Stimulated activated naive CD4-positive, alpha-beta T cell (primary cell): Measurements from ENCODE around the gene ACADVL.
"Not testable (repeated sequence)": the region's sequence is repeated elsewhere in the genome, so short reads cannot be mapped to it uniquely, and the experiment has no call there.

Source experiments
- DNase-seq, 6 experiments: peaks; one replicate each; lab custom pipeline; 2025; lab: John Stamatoyannopoulos, UW

ACADVL gene

DNA sequence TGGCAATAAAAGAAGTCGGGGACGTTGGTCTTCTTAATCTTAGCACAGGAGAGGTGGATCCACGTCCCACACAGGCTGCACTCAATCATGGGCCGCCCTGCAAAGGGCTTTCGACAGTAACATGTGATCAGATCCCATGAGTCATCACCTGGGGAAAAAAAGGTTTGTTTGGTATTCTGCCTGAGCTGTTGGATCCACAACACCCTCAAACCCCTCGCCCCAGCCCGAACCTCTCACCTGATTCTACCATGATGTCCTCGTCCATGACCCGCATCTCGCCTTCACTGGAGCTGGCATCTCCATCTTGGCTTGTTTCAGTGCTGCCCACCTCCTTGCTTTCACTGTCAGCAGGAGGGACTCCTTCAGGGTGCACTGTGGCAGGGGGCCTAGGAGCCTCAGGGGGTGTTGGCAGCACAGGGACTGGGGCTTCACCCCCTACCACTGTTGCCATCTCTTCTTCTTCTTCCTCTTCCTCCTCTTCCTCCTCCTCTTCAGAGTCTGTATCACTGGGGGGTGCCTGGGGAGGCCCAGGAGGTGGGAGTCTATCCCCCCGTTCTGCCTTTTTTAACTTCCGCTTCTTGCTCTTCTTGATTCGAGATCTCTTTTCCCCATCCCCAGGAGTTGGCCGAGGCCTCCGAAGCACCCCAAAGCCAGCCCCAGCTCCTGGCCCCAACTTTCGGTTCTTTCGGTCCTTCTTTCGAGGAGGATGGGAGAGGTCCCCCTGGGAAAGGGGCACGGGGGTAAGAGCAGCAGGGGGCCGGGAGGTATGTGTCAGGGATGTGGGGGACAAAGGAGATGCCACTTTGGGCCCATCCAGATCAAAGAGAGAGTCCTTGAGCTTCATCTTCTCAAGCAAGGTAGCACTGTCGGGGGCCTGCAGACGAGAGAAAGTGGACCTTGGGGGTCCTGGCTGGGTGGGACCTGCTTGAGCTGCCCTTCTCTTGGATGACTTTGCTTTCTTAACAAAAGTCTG lies 16.2 kb downstream of the ACADVL start:
- no peak for DNase-seq

DNA sequence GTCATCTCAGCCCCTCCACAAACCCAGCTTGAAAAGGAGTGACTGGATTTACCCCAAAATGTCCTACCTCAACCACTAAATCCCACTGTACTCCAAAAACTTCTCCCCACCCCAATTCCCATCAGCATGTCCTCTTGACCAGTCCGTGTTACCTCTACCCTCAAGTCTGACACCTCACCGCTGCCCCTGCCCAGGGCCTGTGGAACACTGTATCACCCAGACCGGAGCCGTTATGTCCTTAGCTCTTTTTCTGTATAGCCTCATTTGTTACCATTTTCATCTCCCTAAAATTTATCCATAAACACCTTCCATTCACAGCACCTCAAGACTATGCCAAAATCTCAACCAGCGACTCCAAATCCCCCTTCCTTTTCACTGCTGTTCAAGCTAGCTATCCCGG lies 17.1 kb downstream of the ACADVL start:
- DNase-seq: no peak

DNA sequence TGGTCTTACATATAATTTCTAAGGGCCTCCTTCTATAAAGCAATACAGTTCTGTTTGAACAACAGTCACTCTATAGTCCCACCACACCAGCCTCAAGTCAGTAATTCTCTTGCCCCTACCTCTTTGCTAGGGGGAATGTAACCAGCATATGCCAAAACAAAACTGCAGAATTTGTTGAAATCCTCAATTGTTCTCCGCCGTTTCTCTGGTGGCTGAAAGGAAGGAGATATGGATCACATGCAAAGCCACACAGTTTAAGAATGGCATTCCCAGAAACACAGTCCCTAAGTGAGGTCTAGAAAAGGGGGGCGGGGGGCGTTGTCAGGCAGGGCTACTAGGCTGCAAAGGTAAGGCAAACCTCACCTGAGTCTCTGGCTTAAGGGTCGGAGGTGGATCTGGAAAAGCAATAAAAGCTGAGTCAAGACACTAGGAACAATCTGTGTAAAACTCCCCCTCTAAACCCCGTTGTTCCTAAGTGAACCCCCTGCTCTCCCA lies 17.6 kb downstream of the ACADVL start:
- DNase-seq: no peak

DNA sequence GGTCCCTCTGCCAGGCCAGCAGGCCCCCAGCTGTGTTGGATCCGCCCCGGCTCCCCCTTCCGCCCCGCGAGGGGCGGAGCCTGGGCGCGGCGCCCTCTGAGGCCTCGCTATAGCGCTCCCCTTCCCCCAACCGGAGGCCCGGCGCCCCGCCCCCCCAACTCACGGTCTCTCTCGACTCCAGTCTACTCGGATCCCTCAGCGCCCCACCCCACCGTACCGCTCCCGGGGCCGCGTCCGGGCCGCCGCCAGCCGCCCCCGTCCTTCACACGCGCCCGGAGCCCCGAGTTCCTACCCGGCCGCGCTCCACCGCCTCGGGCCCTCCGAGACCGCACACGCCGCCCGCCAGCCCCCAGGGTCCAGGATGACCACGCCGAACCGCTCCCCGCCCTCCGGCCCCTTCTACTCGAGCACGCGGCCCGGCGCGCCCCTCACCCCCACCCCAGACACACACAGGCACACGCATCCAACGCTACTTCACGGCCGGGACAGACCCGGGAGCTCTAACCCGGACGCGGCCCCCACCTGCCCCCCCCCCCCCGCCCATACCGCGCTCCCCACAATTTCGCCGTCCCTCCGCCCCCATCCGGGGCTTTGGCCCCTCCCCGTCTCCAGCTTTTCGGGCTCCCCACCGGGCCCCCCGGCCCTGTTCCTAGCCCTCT lies 18.2 kb downstream of the ACADVL start:
- peak; percentile 58 to 82 (median 68) for DNase-seq

DNA sequence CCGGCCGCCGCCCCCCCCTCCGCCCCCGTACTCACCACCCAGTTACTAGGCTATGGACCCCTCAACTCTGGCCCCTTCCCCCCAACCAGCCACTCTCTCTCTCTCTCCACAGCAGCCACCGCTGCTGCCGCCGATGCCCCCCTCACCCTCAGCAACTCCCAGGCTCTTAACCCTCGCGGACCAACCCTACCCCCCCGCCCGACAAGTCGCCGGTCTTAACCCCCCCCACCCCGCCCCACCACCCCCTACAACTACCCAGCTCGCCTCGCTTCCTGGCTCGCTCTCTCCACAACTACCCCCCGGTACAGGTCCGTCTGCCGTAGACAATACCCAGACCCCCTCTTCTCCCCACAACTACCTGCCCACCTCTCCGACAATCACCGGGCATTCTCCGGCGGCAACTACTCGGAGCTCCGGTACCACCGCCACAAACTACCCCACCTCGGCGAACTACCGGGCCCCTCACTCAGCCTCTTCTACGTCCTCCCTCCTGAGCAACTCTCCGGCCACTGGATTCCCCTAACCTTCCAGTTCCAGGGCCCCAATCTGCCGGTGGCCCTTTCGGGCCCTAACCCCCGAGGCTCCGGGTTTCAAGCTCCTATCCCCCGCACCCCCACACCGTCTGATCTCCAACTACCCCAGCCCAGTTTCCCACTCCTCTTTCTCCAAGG lies 18.8 kb downstream of the ACADVL start:
- DNase-seq: peak; percentile 24 to 67 (median 50)

DNA sequence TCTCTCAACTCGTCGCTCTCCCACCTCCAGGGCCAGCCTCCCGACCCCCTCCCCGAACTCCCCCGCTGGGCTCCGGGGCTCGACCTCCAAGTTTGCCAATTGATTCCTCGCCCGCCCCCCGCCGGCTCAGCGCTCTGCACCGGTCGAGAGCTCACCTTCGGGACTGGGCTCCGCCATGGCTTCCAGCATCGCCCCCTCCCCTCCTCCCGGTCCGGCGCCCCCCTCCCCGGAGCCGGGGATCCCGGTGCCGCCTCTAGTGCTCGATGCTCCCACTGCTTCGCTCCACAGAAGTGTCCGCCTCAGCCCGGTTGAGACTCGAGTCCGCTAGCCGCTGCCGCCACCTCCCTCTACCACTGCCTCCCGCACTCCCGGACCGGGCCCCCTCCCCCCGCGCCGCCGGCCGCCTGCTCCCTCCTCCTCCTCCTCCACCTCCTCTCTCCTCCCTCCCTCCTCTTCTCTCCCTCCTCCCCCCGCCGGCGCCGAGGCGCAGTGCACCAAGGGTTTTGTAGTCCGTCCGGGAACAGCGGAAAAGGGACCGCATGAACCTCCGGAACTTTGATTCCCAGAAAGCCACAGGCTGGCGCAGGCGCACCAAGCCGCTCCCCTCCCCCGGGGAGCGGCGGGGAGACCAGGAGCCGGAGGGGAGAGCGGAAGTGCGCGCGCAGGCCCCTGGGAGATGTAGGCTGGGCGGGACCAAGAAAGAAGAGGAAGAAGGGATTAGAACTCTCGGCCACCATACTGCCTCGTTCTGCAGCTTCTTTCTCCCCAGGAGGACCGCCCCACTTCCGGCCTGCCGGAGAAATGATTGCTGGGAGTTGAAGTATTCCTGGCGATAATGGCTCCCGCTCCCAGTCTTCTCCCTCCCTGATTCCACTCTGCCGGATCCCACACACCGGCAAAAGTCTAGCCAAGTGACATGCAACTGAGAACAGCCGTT lies 19.6 kb downstream of the ACADVL start, which contains the start of gene PHF23:
Gene PHF23 (minus strand): TSS at position 367 of the 937 bp plus-strand sequence. CDS start 178 bp downstream, at position 189.
- peak; percentile 92 to 98 (median 96) for DNase-seq

DNA sequence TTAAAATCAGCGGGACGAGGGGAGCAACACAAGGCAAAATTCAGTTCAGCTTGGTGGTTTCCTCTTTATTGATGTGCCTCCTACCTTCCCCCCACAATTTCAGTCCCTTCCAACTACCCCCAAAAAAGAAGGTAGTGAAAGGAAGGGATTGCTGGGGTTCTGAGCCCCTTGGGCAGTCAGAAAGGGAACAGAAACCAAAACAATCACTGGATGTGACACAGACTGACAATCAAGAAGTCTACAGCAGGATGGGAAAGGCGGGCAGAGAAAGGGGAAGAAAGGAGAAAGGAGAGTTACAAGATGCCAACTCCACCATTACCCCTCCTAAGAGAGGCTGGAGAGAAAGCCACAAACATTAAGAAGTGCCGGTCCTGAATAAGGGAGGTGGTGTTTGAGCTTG lies 20.6 kb downstream of the ACADVL start:
- DNase-seq: no peak

DNA sequence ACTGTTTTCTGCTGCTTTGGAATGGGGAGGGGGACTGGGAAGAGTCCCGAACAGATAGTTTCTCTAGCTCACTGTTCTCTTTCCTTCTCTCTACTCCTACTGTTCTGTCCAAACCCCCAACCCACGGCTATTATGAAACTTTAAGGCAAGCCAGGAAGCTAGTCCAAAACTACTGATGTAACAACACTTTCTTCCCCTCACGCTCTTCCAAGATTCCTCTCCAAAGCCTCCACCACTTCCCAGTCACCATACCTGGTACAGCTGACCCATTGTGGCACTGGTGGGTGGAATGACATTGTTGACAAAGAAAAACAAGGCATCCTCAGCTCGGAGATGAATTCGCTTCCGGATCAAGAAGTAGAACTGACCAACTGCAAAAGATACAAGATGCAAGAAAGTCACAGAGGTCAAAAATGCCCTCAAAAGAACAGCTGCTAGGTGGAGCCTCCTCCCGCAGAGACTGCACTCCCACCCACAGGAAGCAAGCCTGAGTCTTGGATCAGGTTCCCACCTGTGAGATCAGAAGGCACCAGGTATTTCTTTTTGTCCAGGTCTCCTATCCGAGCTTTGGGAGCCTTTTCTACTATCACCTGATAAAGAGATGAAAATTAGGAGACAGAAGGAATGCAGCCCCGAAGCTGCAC lies 21.5 kb downstream of the ACADVL start:
- no peak for DNase-seq

DNA sequence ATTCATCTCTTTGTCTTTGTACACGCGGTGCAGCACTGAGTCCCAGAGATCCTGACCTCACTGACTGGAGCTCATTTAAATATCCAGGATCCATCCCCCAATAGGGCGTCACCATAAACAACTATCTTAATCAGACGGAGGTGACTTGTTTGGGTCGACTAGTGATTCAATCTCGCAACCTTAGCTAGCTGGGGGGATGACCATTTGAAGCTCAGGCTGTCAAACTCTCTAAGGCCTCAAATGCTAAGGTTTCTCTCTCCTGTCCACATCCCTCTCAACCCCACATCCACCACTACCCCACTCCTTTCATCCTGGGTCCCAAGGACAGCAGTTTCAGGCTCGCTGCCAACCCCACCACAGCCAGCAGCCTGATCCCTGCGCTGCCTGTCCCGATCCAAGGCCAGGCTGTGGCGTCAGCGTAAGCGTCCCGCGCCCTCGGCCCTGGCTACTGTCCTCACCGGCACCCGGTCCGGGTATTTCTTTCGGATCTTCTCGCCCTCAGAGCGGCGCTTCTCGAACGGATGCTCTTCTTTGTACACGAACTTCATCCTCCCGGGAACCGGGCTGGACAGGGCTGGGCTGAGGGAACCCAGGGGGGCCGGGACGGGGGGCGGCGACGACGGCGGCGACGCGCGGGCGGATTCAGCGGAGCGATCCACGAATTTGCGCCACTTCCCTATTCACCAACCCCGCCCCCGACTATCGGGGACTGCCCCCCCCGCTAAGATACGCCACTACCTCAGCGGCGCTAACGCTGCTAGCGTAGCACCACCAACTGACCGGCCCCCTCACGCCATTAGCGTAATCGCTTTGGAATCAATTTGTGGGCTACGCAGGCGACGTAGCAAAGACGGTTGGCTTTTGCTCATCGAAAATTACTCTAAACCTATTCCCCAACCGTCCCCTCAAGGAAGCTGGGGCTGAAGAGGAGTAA lies 22.3 kb downstream of the ACADVL start, which contains the start of gene GABARAP:
Gene GABARAP (minus strand): TSS at position 667 of the 934 bp plus-strand sequence. CDS start 119 bp downstream, at position 548.
- DNase-seq: peak; percentile 86 to 99 (median 90)

DNA sequence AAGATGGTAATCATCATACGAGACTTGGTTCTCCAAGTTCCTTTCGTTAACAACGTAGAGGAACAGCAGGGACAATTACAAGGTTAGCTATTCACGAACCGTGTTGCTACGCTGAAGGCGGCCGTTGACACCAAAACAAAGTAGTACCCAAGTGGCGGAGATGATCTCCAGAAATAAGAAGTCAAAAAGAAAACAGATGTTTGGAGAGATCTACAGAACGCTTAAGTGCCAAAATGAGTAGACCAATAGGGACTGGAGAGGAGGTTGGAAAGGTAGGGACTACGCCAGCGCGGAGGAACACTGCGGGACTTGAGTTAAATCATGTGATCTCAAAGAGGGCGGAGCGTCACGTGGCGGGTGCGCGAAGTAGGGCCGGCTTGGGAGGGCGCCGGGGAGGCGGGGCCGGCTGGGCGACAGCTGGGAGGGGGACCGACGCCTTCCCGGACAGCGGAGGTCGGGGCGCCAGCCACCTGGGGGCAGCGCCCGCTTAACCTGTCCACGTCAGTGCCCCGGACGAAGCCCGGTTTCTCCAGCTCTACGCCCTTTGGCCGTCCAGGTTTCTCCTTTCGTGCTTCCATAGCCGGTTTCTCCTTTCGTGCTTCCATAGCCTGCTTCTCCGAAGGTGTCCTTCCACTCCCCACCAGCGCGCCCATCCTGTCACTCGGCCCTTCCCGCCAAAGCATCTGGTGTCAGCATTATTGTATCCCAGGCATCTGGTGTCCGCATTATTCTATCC lies 23.1 kb downstream of the ACADVL start:
- DNase-seq: peak; percentile 91 to 100 (median 94)

DNA sequence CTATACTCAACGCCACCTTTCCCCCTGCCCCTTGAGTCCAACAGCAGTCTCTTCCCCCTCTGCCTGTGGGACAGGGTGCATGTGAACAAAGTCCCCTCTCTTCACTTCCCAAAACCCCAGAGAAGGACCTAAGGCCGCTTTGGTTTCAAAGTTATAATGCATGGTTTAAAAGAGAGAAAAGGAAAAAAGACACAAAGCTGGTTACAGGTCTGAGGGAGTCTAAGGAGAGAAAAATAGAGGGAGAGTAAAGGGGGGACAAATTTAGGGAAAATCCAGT lies 23.7 kb downstream of the ACADVL start:
- no peak for DNase-seq

DNA sequence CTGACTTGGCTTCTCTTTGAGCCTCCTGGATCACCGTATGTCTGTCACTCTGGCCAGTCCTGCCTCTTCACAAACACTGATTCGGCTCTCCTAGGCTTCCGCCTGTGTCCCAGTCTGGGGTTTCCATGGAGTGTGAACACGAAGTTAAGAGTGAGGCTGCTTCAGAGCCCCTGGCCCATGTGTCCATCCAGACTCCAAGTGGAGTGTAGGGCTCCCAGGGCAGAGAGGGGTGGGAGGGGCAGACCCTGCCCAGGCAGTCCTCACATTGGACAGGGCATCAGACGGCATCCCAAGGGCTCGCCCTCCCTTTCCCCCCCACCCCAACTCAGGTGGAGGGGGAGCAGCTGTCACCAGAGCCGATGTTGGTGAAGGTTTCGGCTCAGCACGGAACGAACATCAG lies 24.1 kb downstream of the ACADVL start:
- DNase-seq: not testable (repeated sequence)

DNA sequence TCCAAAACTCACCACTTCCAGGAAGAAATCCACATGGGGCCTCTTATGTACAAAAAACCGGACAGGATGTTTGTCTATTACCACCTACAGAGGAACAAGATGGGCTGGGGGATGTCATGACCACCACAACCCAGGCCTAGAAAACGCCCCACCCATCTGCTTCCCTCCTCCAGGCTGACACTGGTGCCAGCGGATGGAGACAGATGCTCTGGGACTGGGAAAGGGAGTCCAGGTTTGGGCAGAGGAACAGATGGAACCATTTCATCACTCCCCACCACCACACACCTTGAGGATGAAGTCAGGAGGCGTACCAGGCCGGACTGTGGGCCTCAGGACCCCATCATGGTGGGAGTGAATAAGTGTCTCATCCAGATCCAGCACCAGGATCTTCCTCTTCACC lies 27.0 kb downstream of the ACADVL start:
- no peak for DNase-seq

DNA sequence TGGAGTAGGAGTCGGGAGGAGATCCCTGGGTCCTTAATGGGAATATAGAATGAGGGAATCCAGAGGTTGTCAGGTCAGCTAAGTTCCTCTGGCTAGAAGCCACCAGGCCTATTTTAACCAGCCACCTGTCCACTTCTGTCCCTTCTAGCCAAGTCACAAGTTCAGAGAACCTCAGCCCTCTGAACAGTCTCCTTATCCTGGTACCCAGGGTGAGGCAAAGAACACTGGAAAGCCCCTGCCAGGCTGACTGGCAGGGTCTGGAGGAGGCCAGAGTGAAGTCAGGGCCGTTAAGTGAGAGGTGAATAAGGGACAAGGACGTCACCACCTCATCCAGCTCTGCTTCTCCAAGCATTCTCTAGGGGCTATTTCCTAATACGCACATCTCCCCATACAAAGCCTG lies 29.1 kb downstream of the ACADVL start:
- no peak for DNase-seq

DNA sequence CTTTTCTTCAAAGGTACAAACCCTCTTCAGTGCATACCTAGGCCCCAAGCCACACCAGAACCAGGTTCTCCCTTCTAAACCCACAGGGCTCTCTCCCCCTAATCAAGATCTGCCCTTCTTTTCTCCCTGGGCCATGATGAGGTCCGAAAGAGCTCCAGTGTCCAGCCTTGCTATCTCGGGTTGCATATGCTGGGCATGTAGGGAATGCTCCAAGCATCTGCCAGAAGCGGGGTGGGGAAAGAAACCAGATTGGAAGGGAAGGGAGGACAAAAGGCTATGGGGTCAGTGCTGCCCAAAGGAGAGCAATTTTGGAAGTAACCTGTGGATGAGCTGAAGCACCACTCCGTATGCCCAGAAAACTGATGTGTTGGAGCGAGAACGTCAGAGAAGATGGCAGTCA lies 29.5 kb downstream of the ACADVL start:
- no peak for DNase-seq

DNA sequence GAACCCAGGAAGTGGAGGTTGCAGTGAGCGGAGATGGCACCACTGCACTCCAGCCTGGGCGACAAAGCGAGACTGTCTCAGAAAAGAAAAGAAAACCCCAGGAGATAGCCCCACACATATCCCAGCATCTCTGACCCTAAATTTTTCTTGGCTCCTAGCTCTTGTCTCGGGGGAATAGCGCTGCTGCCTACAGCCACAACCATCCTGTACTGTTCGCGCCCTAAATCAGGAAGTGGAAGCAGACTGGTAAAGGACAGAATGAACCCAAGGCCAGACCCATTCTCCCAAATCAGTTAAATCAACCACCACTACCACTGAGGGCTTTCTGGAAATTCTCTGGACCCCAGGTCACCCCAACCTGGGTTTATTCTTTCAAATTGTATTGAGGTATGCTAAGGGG lies 30.1 kb downstream of the ACADVL start:
- no peak for DNase-seq

DNA sequence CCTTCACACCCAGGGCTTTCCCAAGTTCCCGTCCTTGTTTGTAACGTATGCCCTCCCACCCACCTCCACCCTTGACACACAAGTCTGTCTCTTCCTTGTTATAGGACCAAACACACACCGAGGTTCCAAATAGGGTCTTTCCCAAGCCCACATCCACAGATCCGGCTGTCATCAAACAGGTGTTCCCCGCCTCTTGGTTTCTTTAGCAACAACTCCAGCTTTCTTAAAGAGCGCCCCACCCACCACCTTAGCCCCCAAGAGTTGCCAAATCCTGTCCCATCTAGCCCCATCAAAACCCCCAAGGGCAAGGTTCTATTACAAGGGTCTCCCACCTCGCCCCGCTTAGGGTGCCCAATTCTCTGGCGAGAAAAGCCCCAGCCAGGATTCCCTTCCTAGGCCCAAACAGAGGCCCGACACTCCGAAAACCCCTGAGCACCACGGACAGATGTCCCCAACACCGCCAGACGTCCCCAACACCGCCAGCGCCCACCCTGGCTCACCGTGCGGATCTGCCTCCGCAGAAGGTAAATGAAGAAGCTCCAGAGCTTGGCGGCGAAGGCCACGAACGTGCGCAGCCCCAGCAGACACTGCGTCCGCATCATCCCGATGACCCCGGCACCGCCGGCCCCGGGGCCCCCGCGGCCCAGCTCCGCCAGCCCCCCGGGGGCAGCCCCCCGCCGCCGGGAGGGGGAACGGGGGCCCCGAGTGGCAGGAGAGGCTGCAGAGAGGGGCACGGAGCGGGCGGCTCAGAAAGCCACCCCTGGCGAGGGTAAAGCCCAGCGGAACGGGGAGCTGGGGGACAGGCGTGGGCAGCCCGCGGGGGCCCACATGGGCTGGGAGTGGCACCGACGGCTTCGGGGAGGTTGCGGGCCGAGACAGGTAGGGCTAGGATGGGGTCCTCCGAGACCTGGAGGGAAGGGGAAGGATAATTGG lies 31.2 kb downstream of the ACADVL start:
- peak in 3 of 6 experiments; percentile 7 to 27 (median 14) for DNase-seq
